ENCODE measurements around the gene CEP112.

DNA sequence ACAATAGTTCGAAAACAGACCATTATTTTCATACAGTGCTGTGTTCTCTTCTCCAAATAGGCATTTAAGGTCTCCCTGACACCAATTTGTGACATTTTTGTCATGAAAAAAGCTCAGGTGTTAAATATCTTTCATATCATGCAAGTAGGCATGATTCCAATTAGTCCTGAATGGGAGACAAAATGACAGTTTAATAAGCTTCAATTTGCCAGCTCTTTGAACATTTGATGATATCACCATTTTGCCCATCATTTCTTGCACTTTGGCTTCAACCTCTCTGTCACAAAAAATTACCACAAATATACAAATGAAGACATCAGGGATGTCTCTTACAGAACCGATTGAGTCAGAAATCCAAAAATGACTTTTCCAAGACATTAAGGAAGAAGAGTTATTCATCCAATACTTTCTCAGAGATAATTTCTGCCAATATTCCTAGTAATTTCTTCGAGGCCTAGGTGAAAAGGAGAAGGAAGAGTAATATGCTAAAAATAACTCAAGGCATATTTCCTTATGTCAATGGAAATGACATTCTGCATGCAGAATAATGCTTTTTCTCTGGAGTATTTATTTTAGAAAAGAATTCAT lies 298.1 kb downstream of the CEP112 start:
- TF ChIP-seq, protein P1, sequence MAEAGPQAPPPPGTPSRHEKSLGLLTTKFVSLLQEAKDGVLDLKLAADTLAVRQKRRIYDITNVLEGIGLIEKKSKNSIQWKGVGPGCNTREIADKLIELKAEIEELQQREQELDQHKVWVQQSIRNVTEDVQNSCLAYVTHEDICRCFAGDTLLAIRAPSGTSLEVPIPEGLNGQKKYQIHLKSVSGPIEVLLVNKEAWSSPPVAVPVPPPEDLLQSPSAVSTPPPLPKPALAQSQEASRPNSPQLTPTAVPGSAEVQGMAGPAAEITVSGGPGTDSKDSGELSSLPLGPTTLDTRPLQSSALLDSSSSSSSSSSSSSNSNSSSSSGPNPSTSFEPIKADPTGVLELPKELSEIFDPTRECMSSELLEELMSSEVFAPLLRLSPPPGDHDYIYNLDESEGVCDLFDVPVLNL (IDR thresholded peaks at IDR 0.05; ENCODE audit: low read depth, low read length), result no peak
- TF ChIP-seq TAF1 (IDR thresholded peaks at IDR 0.05; ENCODE audit: borderline replicate concordance, low read depth, low read length) (no peak), EED (IDR thresholded peaks at IDR 0.05; ENCODE audit: low read depth) (no peak), GABPA (IDR thresholded peaks at IDR 0.05; ENCODE audit: low read depth) (no peak), CHD2 (IDR thresholded peaks at IDR 0.05; ENCODE audit: borderline replicate concordance, low read depth, low read length) (no peak), BRCA1 (IDR thresholded peaks at IDR 0.05; ENCODE audit: low read depth, low read length) (no peak), RBBP5 (conservative IDR thresholded peaks at IDR 0.05) (no peak), EP300 (IDR thresholded peaks at IDR 0.05; ENCODE audit: borderline replicate concordance in 1 of 2, control insufficient read depth in 1 of 2, low read depth in 2 of 2, low read length in 2 of 2) (no peak), POLR2AphosphoS5 (IDR thresholded peaks at IDR 0.05; ENCODE audit: low read length) (no peak)
- TF ChIP-seq, protein P2, sequence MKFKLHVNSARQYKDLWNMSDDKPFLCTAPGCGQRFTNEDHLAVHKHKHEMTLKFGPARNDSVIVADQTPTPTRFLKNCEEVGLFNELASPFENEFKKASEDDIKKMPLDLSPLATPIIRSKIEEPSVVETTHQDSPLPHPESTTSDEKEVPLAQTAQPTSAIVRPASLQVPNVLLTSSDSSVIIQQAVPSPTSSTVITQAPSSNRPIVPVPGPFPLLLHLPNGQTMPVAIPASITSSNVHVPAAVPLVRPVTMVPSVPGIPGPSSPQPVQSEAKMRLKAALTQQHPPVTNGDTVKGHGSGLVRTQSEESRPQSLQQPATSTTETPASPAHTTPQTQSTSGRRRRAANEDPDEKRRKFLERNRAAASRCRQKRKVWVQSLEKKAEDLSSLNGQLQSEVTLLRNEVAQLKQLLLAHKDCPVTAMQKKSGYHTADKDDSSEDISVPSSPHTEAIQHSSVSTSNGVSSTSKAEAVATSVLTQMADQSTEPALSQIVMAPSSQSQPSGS (IDR thresholded peaks at IDR 0.05; ENCODE audit: low read length), result no peak

Data from GM12878 (cell line).